Upper lobe of left lung (tissue), 4 donors: ENCODE measurements around the gene DDX50.

Source experiments
- POLR2A ChIP-seq, 4 donors: fragments of 450-650 bp; IDR thresholded peaks; one replicate each; pipeline ENCODE4 v1.5.1; 2016 to 2017; ENCODE audit warnings: antibody characterized with exemption in 4 of 4, mild to moderate bottlenecking in 2 of 4
- POLR2AphosphoS5 ChIP-seq, 2 donors: sonication (generic); formaldehyde crosslinking; IDR thresholded peaks; one replicate each; pipeline ENCODE4 v1.5.1; 2017; ENCODE audit warnings: antibody characterized with exemption in 2 of 2
- TF ChIP-seq, protein P1 (sequence below), 6 experiments: fragments of 450-650 bp in 4 of 6; fragments of 200-600 bp in 2 of 6; sonication (generic) in 2 of 6; IDR thresholded peaks; one replicate each; pipeline ENCODE4 v1.5.1; 2016 to 2019; ENCODE audit warnings: antibody characterized with exemption in 6 of 6

DNA sequence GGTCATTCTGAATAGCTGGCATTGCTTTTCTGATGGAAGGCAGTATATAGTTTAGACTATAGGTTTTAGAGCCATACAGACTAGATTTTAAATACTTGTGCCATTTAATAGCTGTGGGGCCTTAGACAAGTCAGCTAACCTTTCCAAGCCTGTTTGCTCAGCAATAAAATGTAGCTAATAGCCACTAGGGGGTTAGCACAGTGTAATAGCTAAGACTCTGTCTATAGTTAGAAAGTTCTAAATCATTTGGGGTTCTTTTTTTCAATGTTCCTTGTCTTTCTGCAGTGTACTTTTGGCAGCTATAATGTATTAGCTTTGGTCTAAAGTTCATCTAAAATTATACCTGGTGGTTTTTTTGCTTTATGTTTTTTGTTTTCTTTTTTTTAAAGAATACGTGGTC is 80.0 kb downstream of the DDX50 start:
- TF ChIP-seq, protein P1, sequence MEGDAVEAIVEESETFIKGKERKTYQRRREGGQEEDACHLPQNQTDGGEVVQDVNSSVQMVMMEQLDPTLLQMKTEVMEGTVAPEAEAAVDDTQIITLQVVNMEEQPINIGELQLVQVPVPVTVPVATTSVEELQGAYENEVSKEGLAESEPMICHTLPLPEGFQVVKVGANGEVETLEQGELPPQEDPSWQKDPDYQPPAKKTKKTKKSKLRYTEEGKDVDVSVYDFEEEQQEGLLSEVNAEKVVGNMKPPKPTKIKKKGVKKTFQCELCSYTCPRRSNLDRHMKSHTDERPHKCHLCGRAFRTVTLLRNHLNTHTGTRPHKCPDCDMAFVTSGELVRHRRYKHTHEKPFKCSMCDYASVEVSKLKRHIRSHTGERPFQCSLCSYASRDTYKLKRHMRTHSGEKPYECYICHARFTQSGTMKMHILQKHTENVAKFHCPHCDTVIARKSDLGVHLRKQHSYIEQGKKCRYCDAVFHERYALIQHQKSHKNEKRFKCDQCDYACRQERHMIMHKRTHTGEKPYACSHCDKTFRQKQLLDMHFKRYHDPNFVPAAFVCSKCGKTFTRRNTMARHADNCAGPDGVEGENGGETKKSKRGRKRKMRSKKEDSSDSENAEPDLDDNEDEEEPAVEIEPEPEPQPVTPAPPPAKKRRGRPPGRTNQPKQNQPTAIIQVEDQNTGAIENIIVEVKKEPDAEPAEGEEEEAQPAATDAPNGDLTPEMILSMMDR (IDR thresholded peaks at IDR 0.05), result no peak
- TF ChIP-seq POLR2A (IDR thresholded peaks at IDR 0.05) (no peak), POLR2AphosphoS5 (IDR thresholded peaks at IDR 0.05) (no peak)
